Erythroblast (primary cell): Measurements from ENCODE around the gene SKI.

ENCODE experiments used
- GATA1 ChIP-seq: IDR thresholded peaks from 2 replicates; pipeline ENCODE4 v1.6.1; 2011; ENCODE audit warnings: low read depth, mild to moderate bottlenecking, control low read depth, low read length, moderate library complexity
- POLR2A ChIP-seq: IDR thresholded peaks from 2 replicates; pipeline ENCODE4 v1.6.1; 2011; ENCODE audit warnings: mild to moderate bottlenecking, low read length

DNA sequence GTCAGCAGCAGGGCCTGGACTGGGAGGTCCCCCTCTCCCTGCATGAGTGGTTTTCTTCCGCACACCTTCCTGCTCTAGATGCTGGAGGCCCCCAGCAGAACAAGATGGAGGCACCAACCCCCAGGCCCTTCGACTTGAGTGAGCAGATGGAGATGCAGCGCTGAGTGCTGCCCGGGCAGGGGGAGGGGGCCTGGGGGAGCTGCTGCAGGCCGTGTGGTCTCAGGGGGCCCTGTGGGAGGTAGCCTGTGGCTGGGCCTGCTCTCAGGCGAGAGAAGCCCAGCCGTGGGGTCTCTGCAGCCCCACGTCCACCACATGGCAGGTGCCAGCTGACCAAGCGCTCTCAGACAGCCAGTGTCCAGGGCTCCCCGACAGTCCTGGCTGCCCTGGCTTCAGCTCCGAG, 32.3 kb upstream of the SKI start:
- TF ChIP-seq POLR2A (no peak), GATA1 (no peak)
